GM23338 (cell line): ENCODE data around the gene LHX5. TPM values are rescaled to one million over a fixed set of nuclear protein-coding genes. Genes with fewer than 3 reads are reported as not detected.
A peak's percentile ranks its signal among the peaks of the same experiment; 100 is the strongest.

Experiments used
- ATAC-seq: fragments of 200-7000 bp; cut with Tn5 transposase; 3 replicates; pipeline ENCODE4 v1.9.1; 2020
- DNase-seq: peaks from one replicate; pipeline ENCODE4 v3.0.0-alpha.2; 2015; ENCODE audit warnings: low spot score
- H2AFZ ChIP-seq: fragments of 200-600 bp; sonication (generic); 2 replicates; pipeline ENCODE4 v1.8.0; 2016; ENCODE audit warnings: antibody characterized with exemption, mild to moderate bottlenecking, moderate library complexity
- H3F3A ChIP-seq: fragments of 200-600 bp; sonication (generic); replicated peaks from 2 replicates; pipeline ENCODE4 v1.8.0; 2017; ENCODE audit warnings: antibody characterized with exemption, mixed run types, low read depth
- H3K27ac ChIP-seq: fragments of 200-600 bp; sonication (generic); 2 replicates; pipeline ENCODE4 v1.6.1; 2016; ENCODE audit warnings: low read depth
- H3K27me3 ChIP-seq: fragments of 200-600 bp; sonication (generic); 2 replicates; pipeline ENCODE4 v1.8.0; 2016; ENCODE audit warnings: mild to moderate bottlenecking, mixed run types, moderate library complexity; ENCODE audit not compliant: insufficient read depth
- H3K36me3 ChIP-seq: fragments of 200-600 bp; sonication (generic); 2 replicates; pipeline ENCODE4 v1.8.0; 2016; ENCODE audit warnings: mild to moderate bottlenecking; ENCODE audit not compliant: insufficient read depth
- H3K4me1 ChIP-seq: fragments of 200-600 bp; sonication (generic); 2 replicates; pipeline ENCODE4 v1.8.0; 2016; ENCODE audit warnings: mild to moderate bottlenecking, moderate library complexity; ENCODE audit not compliant: insufficient read depth
- H3K4me2 ChIP-seq: fragments of 200-600 bp; sonication (generic); 2 replicates; pipeline ENCODE4 v1.7.1; 2017; ENCODE audit warnings: mixed run types
- H3K4me3 ChIP-seq: fragments of 200-600 bp; sonication (generic); 2 replicates; pipeline ENCODE4 v1.6.1; 2016; ENCODE audit warnings: mixed run types
- H3K79me2 ChIP-seq: fragments of 200-600 bp; sonication (generic); replicated peaks from 2 replicates; pipeline ENCODE4 v1.8.0; 2017; ENCODE audit warnings: mild to moderate bottlenecking; ENCODE audit not compliant: insufficient read depth
- H3K9me2 ChIP-seq: fragments of 200-600 bp; sonication (generic); 2 replicates; pipeline ENCODE4 v1.8.0; 2017; ENCODE audit not compliant: insufficient read depth
- H4K20me1 ChIP-seq: fragments of 200-600 bp; sonication (generic); replicated peaks from 2 replicates; pipeline ENCODE4 v1.8.0; 2017; ENCODE audit warnings: mild to moderate bottlenecking; ENCODE audit not compliant: insufficient read depth
- H3K27ac Mint-ChIP-seq: 2 replicates; pipeline ENCODE4 v1.8.0; 2020; ENCODE audit warnings: inconsistent platforms, mild to moderate bottlenecking, moderate library complexity, mixed read lengths
- H3K27me3 Mint-ChIP-seq: 3 replicates; pipeline ENCODE4 v1.8.0; 2022; ENCODE audit warnings: low read depth, mild to moderate bottlenecking, moderate library complexity, mixed read lengths, inconsistent platforms; ENCODE audit not compliant: insufficient read depth, poor library complexity
- H3K36me3 Mint-ChIP-seq: 3 replicates; pipeline ENCODE4 v1.8.0; 2021; ENCODE audit warnings: low read depth, mild to moderate bottlenecking, inconsistent platforms, moderate library complexity, mixed read lengths
- H3K4me1 Mint-ChIP-seq: 3 replicates; pipeline ENCODE4 v1.8.0; 2020; ENCODE audit warnings: mild to moderate bottlenecking, inconsistent platforms, mixed read lengths
- H3K4me3 Mint-ChIP-seq: 3 replicates; pipeline ENCODE4 v1.8.0; 2021; ENCODE audit warnings: moderate library complexity, mild to moderate bottlenecking, inconsistent platforms, mixed read lengths
- H3K9me3 Mint-ChIP-seq: 3 replicates; pipeline ENCODE4 v1.8.0; 2020; ENCODE audit warnings: moderate library complexity, mild to moderate bottlenecking, inconsistent platforms, mixed read lengths
- CTCF ChIP-seq, 2 experiments: fragments of 200-600 bp in 1 of 2; sonication (generic) in 1 of 2; conservative IDR thresholded peaks; 2 replicates each; pipeline versions ENCODE4 v1.5.1 to v1.6.1; 2016 to 2017; ENCODE audit warnings: antibody characterized with exemption in 2 of 2, low read depth in 2 of 2, mild to moderate bottlenecking in 2 of 2, moderate library complexity in 1 of 2
- EZH2 ChIP-seq: fragments of 200-600 bp; sonication (generic); IDR thresholded peaks from one replicate; pipeline ENCODE4 v1.8.0; 2017; ENCODE audit warnings: antibody characterized with exemption, mild to moderate bottlenecking, low read depth; ENCODE audit not compliant: unreplicated experiment
- EZH2phosphoT487 ChIP-seq: fragments of 200-600 bp; sonication (generic); IDR thresholded peaks from one replicate; pipeline ENCODE4 v1.8.1; 2018; ENCODE audit warnings: antibody characterized with exemption; ENCODE audit not compliant: unreplicated experiment
- JUNB ChIP-seq: IDR thresholded peaks from one replicate; pipeline ENCODE4 v1.6.1; 2016; ENCODE audit warnings: antibody characterized with exemption; ENCODE audit not compliant: unreplicated experiment
- NANOG ChIP-seq: IDR thresholded peaks from 2 replicates; pipeline ENCODE4 v1.6.1; 2016; ENCODE audit warnings: antibody characterized with exemption, borderline replicate concordance
- POLR2AphosphoS5 ChIP-seq: IDR thresholded peaks from 2 replicates; pipeline ENCODE4 v1.6.1; 2016; ENCODE audit warnings: antibody characterized with exemption, low read depth
- ZNF114 ChIP-seq: fragments of 250-450 bp; sonication (Bioruptor Pico); IDR thresholded peaks from 2 replicates; pipeline ENCODE4 v1.5.0; 2020; ENCODE audit warnings: mild to moderate bottlenecking, moderate library complexity
- ZNF462 ChIP-seq: fragments of 250-450 bp; sonication (Bioruptor Pico); IDR thresholded peaks from 2 replicates; pipeline ENCODE4 v1.5.0; 2020; ENCODE audit warnings: mild to moderate bottlenecking, moderate library complexity
- polyA plus RNA-seq: library from polyadenylated mRNA; unstranded; fragments of >200 nt; fragmentation: Nextera tagmentation; extraction: Ambion mirVana; gene quantifications from 2 replicates; pipeline ENCODE4 v1.2.1, GENCODE V29; 2016
- total RNA-seq: library from RNA; depleted of rRNA; stranded (reverse); fragments of >200 nt; shearing (Covaris generic); gene quantifications from 2 replicates; pipeline ENCODE4 v1.2.3, GENCODE V29; 2014

Gene LHX5
- total and polyA plus RNA-seq, 2 experiments from 2014 or later, result 0.18 TPM; not detected in 1

DNA sequence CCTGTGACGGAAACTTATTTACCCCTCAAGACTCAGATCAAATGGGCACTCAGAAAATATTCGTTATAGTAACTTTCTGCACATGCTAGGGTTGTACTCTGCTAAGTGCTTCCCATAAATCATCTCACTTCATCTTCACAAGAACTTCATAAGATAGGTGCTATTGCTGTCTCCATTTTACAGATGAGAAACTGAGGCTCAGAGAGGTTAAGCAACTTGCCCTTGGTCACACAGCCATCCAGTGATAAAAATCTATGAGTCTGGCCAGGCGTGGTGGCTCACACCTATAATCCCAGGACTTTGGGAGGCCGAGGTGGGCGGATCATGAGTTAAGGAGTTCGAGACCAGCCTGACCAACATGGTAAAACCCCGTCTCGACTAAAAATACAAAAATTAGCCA, 33.2 kb upstream of the LHX5 start:
- H3K27me3 Mint-ChIP-seq, result peaks cover 7% of the 10 kb centered on the region

GRCh38 chr12:113500782-113501311, 29.2 kb upstream of the LHX5 start:
- peak; percentile 85 for DNase-seq
- H3K4me3 Mint-ChIP-seq, result peak overlapping the region; percentile 59
- ATAC-seq, result peak; percentile 86
- no peak for TF ChIP-seq ZNF114 (CRISPR knock-in tag)
- no peak for TF ChIP-seq EZH2
- no peak for TF ChIP-seq POLR2AphosphoS5
- TF ChIP-seq EZH2phosphoT487, result no peak
- TF ChIP-seq NANOG, result no peak
- no peak for TF ChIP-seq CTCF (conservative IDR thresholded peaks at IDR 0.05; ENCODE audit: low read depth in 2 of 2)
- TF ChIP-seq ZNF462 (CRISPR knock-in tag), result no peak
- no peak for TF ChIP-seq JUNB

More for the DNA sequence above, 33.2 kb upstream of the LHX5 start:
- Histone ChIP-seq H3K27ac (no peak overlapping the region), H4K20me1 (no peaks in the 10 kb centered on the region), H3K27me3 (no peaks in the 10 kb centered on the region), H3K79me2 (no peaks in the 10 kb centered on the region), H3F3A (no peaks in the 10 kb centered on the region), H3K4me2 (no peak overlapping the region), H2AFZ (no peak overlapping the region), H3K36me3 (no peaks in the 10 kb centered on the region), H3K4me1 (peaks cover 13% of the 10 kb centered on the region), H3K4me3 (no peak overlapping the region), H3K9me2 (no peaks in the 10 kb centered on the region)
- no peaks in the 10 kb centered on the region for H3K36me3 Mint-ChIP-seq
- H3K4me1 Mint-ChIP-seq, result peaks cover 30% of the 10 kb centered on the region
- no peak for ATAC-seq
- no peak overlapping the region for H3K27ac Mint-ChIP-seq
- H3K4me3 Mint-ChIP-seq, result no peak overlapping the region
- no peak for TF ChIP-seq JUNB
- TF ChIP-seq CTCF (conservative IDR thresholded peaks at IDR 0.05; ENCODE audit: low read depth in 2 of 2), result no peak
- DNase-seq, result no peak
- H3K9me3 Mint-ChIP-seq, result peaks cover 4% of the 10 kb centered on the region; the same call in 1 of the 3 replicates

More at GRCh38 chr12:113500782-113501311, 29.2 kb upstream of the LHX5 start:
- H3K36me3 ChIP-seq, result no peaks in the 10 kb centered on the region
- no peaks in the 10 kb centered on the region for H3F3A ChIP-seq
- H3K36me3 Mint-ChIP-seq, result no peaks in the 10 kb centered on the region
- no peaks in the 10 kb centered on the region; the same call in 1 of the 2 replicates for H4K20me1 ChIP-seq
- peak overlapping the region; percentile 14; the same call in 1 of the 2 replicates for H3K4me3 ChIP-seq
- H3K4me2 ChIP-seq, result peak overlapping the region; percentile 56
- H3K27ac ChIP-seq, result no peak overlapping the region; the same call in 1 of the 2 replicates
- peaks cover 15% of the 10 kb centered on the region for H3K4me1 ChIP-seq
- H2AFZ ChIP-seq, result peak overlapping the region; percentile 52; the same call in 1 of the 2 replicates
- no peaks in the 10 kb centered on the region for H3K79me2 ChIP-seq
- H3K27ac Mint-ChIP-seq, result 0 out of 2 replicates have a peak overlapping the region, but pooled peaks have one; percentile 2
- H3K27me3 ChIP-seq, result no peaks in the 10 kb centered on the region
- H3K9me2 ChIP-seq, result no peaks in the 10 kb centered on the region
- H3K27me3 Mint-ChIP-seq, result peaks cover 9% of the 10 kb centered on the region
- peaks cover 4% of the 10 kb centered on the region; the same call in 1 of the 3 replicates for H3K9me3 Mint-ChIP-seq
- peaks cover 28% of the 10 kb centered on the region for H3K4me1 Mint-ChIP-seq
